Keratinocyte (primary cell): ENCODE measurements around the gene AVL9.

Experiments used
- CTCF ChIP-seq, 3 experiments: IDR thresholded peaks in 1 of 3; conservative IDR thresholded peaks in 1 of 3; optimal IDR thresholded peaks in 1 of 3; 2 replicates in 2 of 3; 3 replicates in 1 of 3; pipeline versions ENCODE3 to v1.5.1; 2011; ENCODE audit warnings: low read length in 3 of 3, mild to moderate bottlenecking in 3 of 3, moderate library complexity in 2 of 3, control low read depth in 1 of 3, inconsistent platforms in 1 of 3; ENCODE audit not compliant: insufficient read depth in 2 of 3; ENCODE audit errors: extremely low read depth in 1 of 3
- EZH2 ChIP-seq: IDR thresholded peaks from one replicate; pipeline ENCODE4 v1.6.1; 2012; ENCODE audit warnings: inconsistent platforms, mild to moderate bottlenecking, low read length, moderate library complexity

- TF ChIP-seq CTCF (optimal IDR thresholded peaks at IDR 0.05 in 1 of 3, IDR thresholded peaks at IDR 0.05 in 1 of 3, conservative IDR thresholded peaks at IDR 0.05 in 1 of 3; ENCODE audit: extremely low read depth in 1 of 3, insufficient read depth in 2 of 3, low read length in 3 of 3) (no peak), EZH2 (no peak)
Measured at GRCh38 chr7:32602470-32602869, 107.2 kb downstream of the AVL9 start.
